HG02884 (cell line): ENCODE results near the gene AK2.
"Not testable (repeated sequence)": the region's sequence is repeated elsewhere in the genome, so short reads cannot be mapped to it uniquely, and the experiment has no call there.

Experiments
- ATAC-seq: cut with Tn5 transposase; IDR thresholded peaks from one replicate; pipeline ENCODE4 v1.9.1; 2021; ENCODE audit warnings: mild to moderate bottlenecking, moderate library complexity; ENCODE audit not compliant: unreplicated experiment

AK2 gene

GRCh38 chr1:33055210-33056008 lies 18.7 kb upstream of the AK2 start:
- no peak for ATAC-seq

- no peak for ATAC-seq
These were observed 13.8 kb upstream of the AK2 start for GRCh38 chr1:33050221-33051076.

GRCh38 chr1:33049371-33049770 lies 12.7 kb upstream of the AK2 start:
- ATAC-seq = no peak

- no peak for ATAC-seq
These were observed 11.7 kb upstream of the AK2 start for GRCh38 chr1:33048426-33048825.

GRCh38 chr1:33047839-33048305 lies 11.2 kb upstream of the AK2 start:
- ATAC-seq = no peak

GRCh38 chr1:33047290-33047689 lies 10.6 kb upstream of the AK2 start:
- no peak for ATAC-seq

- not testable (repeated sequence) for ATAC-seq
These were observed 9.6 kb upstream of the AK2 start for GRCh38 chr1:33046234-33046633.

- no peak for ATAC-seq
These were observed 9.1 kb upstream of the AK2 start for GRCh38 chr1:33045814-33046213.

GRCh38 chr1:33045246-33045645 lies 8.6 kb upstream of the AK2 start:
- ATAC-seq = no peak

GRCh38 chr1:33043267-33044092 lies 6.8 kb upstream of the AK2 start:
- ATAC-seq = no peak

- ATAC-seq = no peak
These were observed 6.1 kb upstream of the AK2 start for GRCh38 chr1:33042831-33043230.

- no peak for ATAC-seq
These were observed 4.3 kb upstream of the AK2 start for GRCh38 chr1:33041026-33041425.

GRCh38 chr1:33039840-33040239 lies 3.2 kb upstream of the AK2 start:
- no peak for ATAC-seq

- no peak for ATAC-seq
These were observed 595 bp downstream of the AK2 start for GRCh38 chr1:33036051-33036525.

GRCh38 chr1:33032126-33032869 lies 4.4 kb downstream of the AK2 start:
- ATAC-seq = no peak

GRCh38 chr1:33031506-33031905 lies 5.2 kb downstream of the AK2 start:
- ATAC-seq = no peak

GRCh38 chr1:33030575-33030974 lies 6.1 kb downstream of the AK2 start:
- ATAC-seq = no peak

- no peak for ATAC-seq
These were observed 6.8 kb downstream of the AK2 start for GRCh38 chr1:33029921-33030320.

GRCh38 chr1:33029209-33029608 lies 7.5 kb downstream of the AK2 start:
- ATAC-seq = no peak

- ATAC-seq = no peak
These were observed 10.9 kb downstream of the AK2 start for GRCh38 chr1:33025761-33026160.
